Mesenchymal stem cell (in vitro differentiated cells and primary cell): ENCODE data around the gene PAPPA.

Source experiments
- DNase-seq: peaks from one replicate; pipeline ENCODE4 v3.0.0-alpha.2; 2013
- H2AFZ ChIP-seq: one replicate; pipeline ENCODE4 v1.6.1; 2013; ENCODE audit warnings: low read depth, mild to moderate bottlenecking, control low read depth, inconsistent platforms, low read length, moderate library complexity
- H2AK5ac ChIP-seq: 2 replicates; pipeline ENCODE4 v1.6.1; 2013; ENCODE audit warnings: low read length, moderate library complexity, mild to moderate bottlenecking, inconsistent platforms; ENCODE audit not compliant: severe bottlenecking
- H2BK120ac ChIP-seq: one replicate; pipeline ENCODE4 v1.6.1; 2013; ENCODE audit warnings: low read depth, mild to moderate bottlenecking, inconsistent platforms, low read length, moderate library complexity
- H2BK12ac ChIP-seq, 2 experiments: one replicate each; pipeline ENCODE4 v1.6.1; 2013; ENCODE audit warnings: inconsistent platforms in 2 of 2, low read length in 2 of 2, mild to moderate bottlenecking in 2 of 2, moderate library complexity in 2 of 2, control low read depth in 1 of 2
- H2BK15ac ChIP-seq: one replicate; pipeline ENCODE4 v1.6.1; 2013; ENCODE audit warnings: mild to moderate bottlenecking, low read depth, inconsistent platforms; ENCODE audit not compliant: poor library complexity, severe bottlenecking
- H2BK5ac ChIP-seq: 2 replicates; pipeline ENCODE4 v1.6.1; 2013; ENCODE audit warnings: low read depth, mild to moderate bottlenecking, low read length, control low read depth, inconsistent platforms; ENCODE audit not compliant: poor library complexity, severe bottlenecking
- H3K14ac ChIP-seq, 2 experiments: one replicate each; pipeline ENCODE4 v1.6.1; 2013; ENCODE audit warnings: inconsistent platforms in 2 of 2, low read length in 2 of 2, control low read depth in 1 of 2, mild to moderate bottlenecking in 1 of 2, moderate library complexity in 1 of 2
- H3K18ac ChIP-seq, 2 experiments: one replicate each; pipeline ENCODE4 v1.6.1; 2013; ENCODE audit warnings: inconsistent platforms in 2 of 2, low read length in 2 of 2, control low read depth in 1 of 2, low read depth in 1 of 2, mild to moderate bottlenecking in 1 of 2
- H3K23ac ChIP-seq, 2 experiments: one replicate each; pipeline ENCODE4 v1.6.1; 2013; ENCODE audit warnings: inconsistent platforms in 2 of 2, low read length in 2 of 2, mild to moderate bottlenecking in 2 of 2, moderate library complexity in 2 of 2, control low read depth in 1 of 2
- H3K27ac ChIP-seq: 2 replicates; pipeline ENCODE4 v1.5.1; 2013; ENCODE audit warnings: mild to moderate bottlenecking, moderate library complexity, low read length, control low read depth, inconsistent platforms; ENCODE audit not compliant: poor library complexity, severe bottlenecking
- H3K27me3 ChIP-seq, 2 experiments: 2 replicates each; pipeline versions ENCODE4 v1.6.1 to v1.7.0; 2013; ENCODE audit warnings: low read length in 2 of 2, mild to moderate bottlenecking in 2 of 2, moderate library complexity in 2 of 2, control low read depth in 1 of 2, inconsistent platforms in 1 of 2; ENCODE audit not compliant: control insufficient read depth in 1 of 2, insufficient read depth in 1 of 2
- H3K36me3 ChIP-seq, 2 experiments: 2 replicates each; pipeline versions ENCODE4 v1.6.1 to v1.7.0; 2013; ENCODE audit warnings: low read length in 2 of 2, control low read depth in 1 of 2, inconsistent platforms in 1 of 2, low read depth in 1 of 2, mild to moderate bottlenecking in 1 of 2; ENCODE audit not compliant: insufficient read depth in 2 of 2, control insufficient read depth in 1 of 2
- H3K4ac ChIP-seq, 2 experiments: one replicate each; pipeline ENCODE4 v1.6.1; 2013; ENCODE audit warnings: inconsistent platforms in 2 of 2, low read length in 2 of 2, mild to moderate bottlenecking in 2 of 2, moderate library complexity in 2 of 2, control low read depth in 1 of 2, low read depth in 1 of 2
- H3K4me1 ChIP-seq: 2 replicates; pipeline ENCODE4 v1.6.1; 2013; ENCODE audit warnings: low read depth, low read length, control low read depth; ENCODE audit not compliant: control insufficient read depth, insufficient read depth
- H3K4me2 ChIP-seq: 2 replicates; pipeline ENCODE4 v1.6.1; 2013; ENCODE audit warnings: low read length, mild to moderate bottlenecking, inconsistent platforms; ENCODE audit not compliant: poor library complexity, severe bottlenecking
- H3K4me3 ChIP-seq, 2 experiments: 2 replicates each; pipeline versions ENCODE4 v1.5.1 to v1.7.0; 2013; ENCODE audit warnings: low read length in 2 of 2, mild to moderate bottlenecking in 2 of 2, control low read depth in 1 of 2, low read depth in 1 of 2; ENCODE audit not compliant: insufficient read depth in 1 of 2
- H3K79me1 ChIP-seq: replicated peaks from 2 replicates; pipeline ENCODE4 v1.6.1; 2013; ENCODE audit warnings: mild to moderate bottlenecking, control low read depth, low read length, inconsistent platforms; ENCODE audit not compliant: poor library complexity, severe bottlenecking
- H3K9ac ChIP-seq: 2 replicates; pipeline ENCODE4 v1.7.0; 2013; ENCODE audit warnings: mild to moderate bottlenecking, low read length, moderate library complexity
- H3K9me3 ChIP-seq: 2 replicates; pipeline ENCODE4 v1.7.0; 2013; ENCODE audit warnings: mild to moderate bottlenecking, low read length; ENCODE audit not compliant: control insufficient read depth
- H4K8ac ChIP-seq: one replicate; pipeline ENCODE4 v1.6.1; 2013; ENCODE audit warnings: inconsistent platforms, mild to moderate bottlenecking, low read length, moderate library complexity
- H4K91ac ChIP-seq: one replicate; pipeline ENCODE4 v1.6.1; 2013; ENCODE audit warnings: mild to moderate bottlenecking, low read length, inconsistent platforms
- WGBS: methylation state at CpG from one replicate; pipeline ENCODE4 v1.1.7; 2013; ENCODE audit warnings: mixed read lengths; 5-methylcytosine and 5-hydroxymethylcytosine counted together

PAPPA gene

DNA sequence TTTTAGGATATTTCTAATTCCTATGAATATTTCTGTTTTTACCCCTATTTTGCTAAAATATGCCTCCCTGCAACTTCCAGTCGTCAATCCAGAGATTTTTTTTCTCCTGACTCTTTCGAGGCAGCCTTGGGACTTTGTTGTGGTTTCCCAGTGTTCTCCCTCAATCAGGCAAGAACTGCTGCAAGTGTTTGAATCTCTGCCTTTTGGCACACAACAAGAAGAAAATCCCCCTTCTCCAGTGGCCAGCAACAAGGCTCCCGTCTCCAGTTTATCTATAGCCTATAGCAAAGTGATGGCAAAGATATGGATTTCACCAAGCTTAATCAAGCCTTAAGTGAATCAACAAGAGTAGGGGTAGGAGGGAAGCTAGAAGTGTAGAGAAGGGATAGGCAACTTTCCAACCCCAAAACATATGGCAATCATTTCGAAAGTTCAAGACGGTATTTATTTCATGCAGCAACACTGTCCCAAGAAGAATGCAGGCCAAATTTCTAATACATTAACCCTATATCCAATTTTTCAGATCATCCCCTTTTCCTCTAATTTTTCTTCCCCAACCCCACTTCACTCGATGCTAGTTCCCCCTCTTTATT, 37.7 kb upstream of the PAPPA start:
- H4K8ac ChIP-seq, result no peak overlapping the region
- H2BK120ac ChIP-seq, result no peak overlapping the region
- H4K91ac ChIP-seq, result no peak overlapping the region
- H3K4ac ChIP-seq, result no peak overlapping the region
- peak overlapping the region; percentile 45 for H3K9ac ChIP-seq
- peak overlapping the region in 1 of 2 experiments; percentile 49 for H3K4me3 ChIP-seq
- no peak overlapping the region for H3K23ac ChIP-seq
- H3K4me2 ChIP-seq, result no peak overlapping the region
- no peak overlapping the region for H2AK5ac ChIP-seq
- H3K9me3 ChIP-seq, result no peaks in the 10 kb centered on the region
- no peaks in the 10 kb centered on the region for H3K79me1 ChIP-seq
- H2BK15ac ChIP-seq, result no peak overlapping the region
- no peak overlapping the region for H2AFZ ChIP-seq
- no peak overlapping the region for H3K18ac ChIP-seq
- no peak overlapping the region for H3K14ac ChIP-seq
- H3K4me1 ChIP-seq, result no peaks in the 10 kb centered on the region
- no peaks in the 10 kb centered on the region for H3K27me3 ChIP-seq
- DNase-seq, result no peak
- 81% methylated on average over 5 of the region's 6 CpGs for WGBS
- no peak overlapping the region for H2BK5ac ChIP-seq
- H2BK12ac ChIP-seq, result no peak overlapping the region
- no peaks in the 10 kb centered on the region for H3K36me3 ChIP-seq
- no peak overlapping the region for H3K27ac ChIP-seq

GRCh38 chr9:116116393-116116792, 37.2 kb upstream of the PAPPA start:
- Histone ChIP-seq H4K91ac (no peak overlapping the region), H3K23ac (no peak overlapping the region), H2BK15ac (no peak overlapping the region), H3K4me3 (no peak overlapping the region), H3K36me3 (no peaks in the 10 kb centered on the region), H4K8ac (no peak overlapping the region), H3K4me2 (no peak overlapping the region), H3K4me1 (no peaks in the 10 kb centered on the region), H2BK120ac (peak overlapping the region; percentile 19), H3K14ac (no peak overlapping the region), H3K27me3 (no peaks in the 10 kb centered on the region), H2AFZ (no peak overlapping the region), H2BK12ac (no peak overlapping the region), H3K27ac (no peak overlapping the region), H2BK5ac (no peak overlapping the region), H3K79me1 (no peaks in the 10 kb centered on the region), H2AK5ac (peak overlapping the region; percentile 81), H3K4ac (no peak overlapping the region), H3K9ac (peak overlapping the region; percentile 45), H3K18ac (no peak overlapping the region), H3K9me3 (no peaks in the 10 kb centered on the region)
- no peak for DNase-seq

DNA sequence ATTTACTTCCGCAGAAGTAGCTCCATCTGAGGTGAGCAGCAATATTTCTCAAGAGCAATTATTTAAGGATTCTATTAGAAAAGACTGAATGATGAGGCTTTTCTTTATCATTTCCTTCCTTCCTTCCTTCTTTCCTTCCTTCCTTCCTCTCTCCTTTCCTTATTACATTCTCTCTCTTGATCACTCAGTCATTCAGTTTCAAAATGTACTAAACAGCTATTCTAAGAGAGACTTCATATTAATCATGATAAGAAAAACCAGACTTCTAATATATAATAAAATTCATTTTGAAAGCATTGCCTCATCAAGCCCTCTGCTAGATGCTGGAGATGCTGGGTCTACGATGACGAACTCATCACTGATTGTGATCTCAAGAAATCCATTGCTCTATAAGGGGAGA, 30.4 kb upstream of the PAPPA start:
- H3K27ac ChIP-seq, result no peak overlapping the region
- no peak overlapping the region for H2BK15ac ChIP-seq
- H3K9me3 ChIP-seq, result no peaks in the 10 kb centered on the region
- no peak overlapping the region for H3K14ac ChIP-seq
- no peak overlapping the region for H3K23ac ChIP-seq
- DNase-seq, result no peak
- no peak overlapping the region for H3K4ac ChIP-seq
- H4K8ac ChIP-seq, result no peak overlapping the region
- no peak overlapping the region for H2BK120ac ChIP-seq
- no peak overlapping the region for H3K4me2 ChIP-seq
- H2AFZ ChIP-seq, result no peak overlapping the region
- no peaks in the 10 kb centered on the region for H3K36me3 ChIP-seq
- WGBS, result 97% methylated on average over 2 of the region's 3 CpGs
- H2BK5ac ChIP-seq, result no peak overlapping the region
- H2BK12ac ChIP-seq, result no peak overlapping the region
- no peaks in the 10 kb centered on the region for H3K79me1 ChIP-seq
- no peak overlapping the region for H2AK5ac ChIP-seq
- no peaks in the 10 kb centered on the region for H3K27me3 ChIP-seq
- no peak overlapping the region for H3K9ac ChIP-seq
- no peaks in the 10 kb centered on the region for H3K4me1 ChIP-seq
- H4K91ac ChIP-seq, result no peak overlapping the region
- no peak overlapping the region for H3K4me3 ChIP-seq
- no peak overlapping the region for H3K18ac ChIP-seq

DNA sequence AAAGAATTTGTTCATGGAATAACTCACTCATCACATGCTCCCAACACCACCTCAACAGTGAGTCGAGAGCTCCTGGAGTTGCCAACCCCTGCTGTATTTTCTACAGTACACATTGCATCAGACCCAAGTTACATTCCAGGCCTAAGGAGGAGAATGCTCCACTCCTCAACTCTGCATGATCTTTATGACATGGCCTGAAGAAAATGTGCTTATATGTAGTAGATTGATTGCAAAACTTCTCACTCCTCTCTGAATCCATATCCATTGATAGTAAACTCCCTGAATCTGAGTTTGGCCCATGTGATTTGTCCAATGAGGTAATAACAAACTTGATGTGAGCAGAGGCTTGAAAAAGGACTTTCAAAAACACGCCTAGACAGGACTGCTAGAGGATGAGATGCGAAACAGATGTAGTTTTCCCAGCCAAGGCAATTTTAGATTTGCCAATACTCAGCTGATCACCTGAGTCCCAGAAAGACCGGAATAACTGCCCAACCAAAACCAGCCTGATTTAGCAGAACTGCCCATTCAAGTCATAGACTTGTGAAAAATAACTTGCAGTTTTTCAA, 29.0 kb upstream of the PAPPA start:
- H2AFZ ChIP-seq, result no peak overlapping the region
- H4K8ac ChIP-seq, result no peak overlapping the region
- H3K18ac ChIP-seq, result no peak overlapping the region
- H2BK12ac ChIP-seq, result no peak overlapping the region
- no peaks in the 10 kb centered on the region for H3K36me3 ChIP-seq
- WGBS, result 93% methylated on average over 4 of the region's 4 CpGs
- no peak overlapping the region for H3K4ac ChIP-seq
- H3K79me1 ChIP-seq, result no peaks in the 10 kb centered on the region
- no peak overlapping the region for H3K4me2 ChIP-seq
- no peak overlapping the region for H4K91ac ChIP-seq
- no peak overlapping the region for H2AK5ac ChIP-seq
- no peaks in the 10 kb centered on the region for H3K9me3 ChIP-seq
- no peak overlapping the region for H3K23ac ChIP-seq
- no peak overlapping the region for H2BK15ac ChIP-seq
- peak; percentile 29 for DNase-seq
- no peak overlapping the region for H2BK5ac ChIP-seq
- H3K9ac ChIP-seq, result no peak overlapping the region
- no peaks in the 10 kb centered on the region for H3K27me3 ChIP-seq
- no peak overlapping the region for H2BK120ac ChIP-seq
- no peaks in the 10 kb centered on the region for H3K4me1 ChIP-seq
- no peak overlapping the region for H3K4me3 ChIP-seq
- H3K27ac ChIP-seq, result no peak overlapping the region
- H3K14ac ChIP-seq, result no peak overlapping the region
